ENCODE results near the gene EPB41L4A.
"Not testable (repeated sequence)": the region's sequence is repeated elsewhere in the genome, so short reads cannot be mapped to it uniquely, and the experiment has no call there.

EPB41L4A gene

GRCh38 chr5:112397690-112398089 is 21.4 kb downstream of the EPB41L4A start:
- no peaks in the 10 kb centered on the region for H3K36me3 ChIP-seq (ENCODE audit: control insufficient read depth, insufficient read depth, low read length)
- H3K4me1 ChIP-seq (ENCODE audit: control insufficient read depth, insufficient read depth, low read length): no peaks in the 10 kb centered on the region
- no peaks in the 10 kb centered on the region for H3K27me3 ChIP-seq (ENCODE audit: control insufficient read depth, insufficient read depth, low read length)
- no peak overlapping the region for H3K4me3 ChIP-seq (ENCODE audit: low read depth, low read length)
- no peak overlapping the region for H3K9ac ChIP-seq (ENCODE audit: low read depth, low read length)
- H3K27ac ChIP-seq (ENCODE audit: low read depth, low read length): no peak overlapping the region
- H3K9me3 ChIP-seq (ENCODE audit: control insufficient read depth, insufficient read depth, low read length): no peaks in the 10 kb centered on the region

GRCh38 chr5:112396430-112396829 is 22.6 kb downstream of the EPB41L4A start:
- Histone ChIP-seq H3K27ac (ENCODE audit: low read depth, low read length) (no peak overlapping the region), H3K4me3 (ENCODE audit: low read depth, low read length) (no peak overlapping the region), H3K36me3 (ENCODE audit: control insufficient read depth, insufficient read depth, low read length) (no peaks in the 10 kb centered on the region), H3K9me3 (ENCODE audit: control insufficient read depth, insufficient read depth, low read length) (no peaks in the 10 kb centered on the region), H3K9ac (ENCODE audit: low read depth, low read length) (no peak overlapping the region), H3K27me3 (ENCODE audit: control insufficient read depth, insufficient read depth, low read length) (no peaks in the 10 kb centered on the region), H3K4me1 (ENCODE audit: control insufficient read depth, insufficient read depth, low read length) (no peaks in the 10 kb centered on the region)

GRCh38 chr5:112395299-112395698 is 23.8 kb downstream of the EPB41L4A start:
- not testable (repeated sequence) for H3K4me1 ChIP-seq (ENCODE audit: control insufficient read depth, insufficient read depth, low read length); H3K9me3 ChIP-seq (ENCODE audit: control insufficient read depth, insufficient read depth, low read length); H3K27me3 ChIP-seq (ENCODE audit: control insufficient read depth, insufficient read depth, low read length); H3K27ac ChIP-seq (ENCODE audit: low read depth, low read length); H3K4me3 ChIP-seq (ENCODE audit: low read depth, low read length); H3K36me3 ChIP-seq (ENCODE audit: control insufficient read depth, insufficient read depth, low read length); H3K9ac ChIP-seq (ENCODE audit: low read depth, low read length)

GRCh38 chr5:112390327-112390726 is 28.8 kb downstream of the EPB41L4A start:
- Histone ChIP-seq H3K9ac (ENCODE audit: low read depth, low read length) (no peak overlapping the region), H3K4me1 (ENCODE audit: control insufficient read depth, insufficient read depth, low read length) (peaks cover 7% of the 10 kb centered on the region), H3K9me3 (ENCODE audit: control insufficient read depth, insufficient read depth, low read length) (no peaks in the 10 kb centered on the region), H3K4me3 (ENCODE audit: low read depth, low read length) (no peak overlapping the region), H3K36me3 (ENCODE audit: control insufficient read depth, insufficient read depth, low read length) (no peaks in the 10 kb centered on the region), H3K27me3 (ENCODE audit: control insufficient read depth, insufficient read depth, low read length) (no peaks in the 10 kb centered on the region), H3K27ac (ENCODE audit: low read depth, low read length) (no peak overlapping the region)

- Histone ChIP-seq H3K27ac (ENCODE audit: low read depth, low read length) (no peak overlapping the region), H3K9ac (ENCODE audit: low read depth, low read length) (no peak overlapping the region), H3K4me1 (ENCODE audit: control insufficient read depth, insufficient read depth, low read length) (peaks cover 7% of the 10 kb centered on the region), H3K4me3 (ENCODE audit: low read depth, low read length) (no peak overlapping the region), H3K36me3 (ENCODE audit: control insufficient read depth, insufficient read depth, low read length) (no peaks in the 10 kb centered on the region), H3K9me3 (ENCODE audit: control insufficient read depth, insufficient read depth, low read length) (no peaks in the 10 kb centered on the region), H3K27me3 (ENCODE audit: control insufficient read depth, insufficient read depth, low read length) (no peaks in the 10 kb centered on the region)
Observed at GRCh38 chr5:112388739-112389138, 30.3 kb downstream of the EPB41L4A start.

GRCh38 chr5:112388074-112388473 is 31.0 kb downstream of the EPB41L4A start:
- no peak overlapping the region for H3K9ac ChIP-seq (ENCODE audit: low read depth, low read length)
- no peaks in the 10 kb centered on the region for H3K9me3 ChIP-seq (ENCODE audit: control insufficient read depth, insufficient read depth, low read length)
- no peak overlapping the region for H3K4me3 ChIP-seq (ENCODE audit: low read depth, low read length)
- H3K36me3 ChIP-seq (ENCODE audit: control insufficient read depth, insufficient read depth, low read length): no peaks in the 10 kb centered on the region
- no peak overlapping the region for H3K27ac ChIP-seq (ENCODE audit: low read depth, low read length)
- peaks cover 7% of the 10 kb centered on the region for H3K4me1 ChIP-seq (ENCODE audit: control insufficient read depth, insufficient read depth, low read length)
- H3K27me3 ChIP-seq (ENCODE audit: control insufficient read depth, insufficient read depth, low read length): no peaks in the 10 kb centered on the region

- Histone ChIP-seq H3K27me3 (ENCODE audit: control insufficient read depth, insufficient read depth, low read length) (no peaks in the 10 kb centered on the region), H3K4me3 (ENCODE audit: low read depth, low read length) (no peak overlapping the region), H3K27ac (ENCODE audit: low read depth, low read length) (no peak overlapping the region), H3K9me3 (ENCODE audit: control insufficient read depth, insufficient read depth, low read length) (no peaks in the 10 kb centered on the region), H3K4me1 (ENCODE audit: control insufficient read depth, insufficient read depth, low read length) (peaks cover 7% of the 10 kb centered on the region), H3K36me3 (ENCODE audit: control insufficient read depth, insufficient read depth, low read length) (no peaks in the 10 kb centered on the region), H3K9ac (ENCODE audit: low read depth, low read length) (no peak overlapping the region)
Observed at GRCh38 chr5:112386766-112387165, 32.3 kb downstream of the EPB41L4A start.

- no peaks in the 10 kb centered on the region for H3K27me3 ChIP-seq (ENCODE audit: control insufficient read depth, insufficient read depth, low read length)
- no peak overlapping the region for H3K9ac ChIP-seq (ENCODE audit: low read depth, low read length)
- no peaks in the 10 kb centered on the region for H3K9me3 ChIP-seq (ENCODE audit: control insufficient read depth, insufficient read depth, low read length)
- H3K4me3 ChIP-seq (ENCODE audit: low read depth, low read length): no peak overlapping the region
- H3K4me1 ChIP-seq (ENCODE audit: control insufficient read depth, insufficient read depth, low read length): peaks cover 7% of the 10 kb centered on the region
- no peak overlapping the region for H3K27ac ChIP-seq (ENCODE audit: low read depth, low read length)
- no peaks in the 10 kb centered on the region for H3K36me3 ChIP-seq (ENCODE audit: control insufficient read depth, insufficient read depth, low read length)
Observed at GRCh38 chr5:112385969-112386368, 33.1 kb downstream of the EPB41L4A start.

GRCh38 chr5:112385566-112385965 is 33.5 kb downstream of the EPB41L4A start:
- H3K36me3 ChIP-seq (ENCODE audit: control insufficient read depth, insufficient read depth, low read length): no peaks in the 10 kb centered on the region
- no peak overlapping the region for H3K27ac ChIP-seq (ENCODE audit: low read depth, low read length)
- H3K27me3 ChIP-seq (ENCODE audit: control insufficient read depth, insufficient read depth, low read length): no peaks in the 10 kb centered on the region

GRCh38 chr5:112384523-112384922 is 34.6 kb downstream of the EPB41L4A start:
- H3K36me3 ChIP-seq (ENCODE audit: control insufficient read depth, insufficient read depth, low read length): no peaks in the 10 kb centered on the region
- H3K27ac ChIP-seq (ENCODE audit: low read depth, low read length): no peak overlapping the region
- H3K4me1 ChIP-seq (ENCODE audit: control insufficient read depth, insufficient read depth, low read length): peaks cover 7% of the 10 kb centered on the region
- no peak overlapping the region for H3K4me3 ChIP-seq (ENCODE audit: low read depth, low read length)
- H3K27me3 ChIP-seq (ENCODE audit: control insufficient read depth, insufficient read depth, low read length): no peaks in the 10 kb centered on the region
- H3K9me3 ChIP-seq (ENCODE audit: control insufficient read depth, insufficient read depth, low read length): no peaks in the 10 kb centered on the region
- H3K9ac ChIP-seq (ENCODE audit: low read depth, low read length): no peak overlapping the region

More at GRCh38 chr5:112385566-112385965, 33.5 kb downstream of the EPB41L4A start:
- Histone ChIP-seq H3K4me3 (ENCODE audit: low read depth, low read length) (no peak overlapping the region), H3K9ac (ENCODE audit: low read depth, low read length) (no peak overlapping the region), H3K9me3 (ENCODE audit: control insufficient read depth, insufficient read depth, low read length) (no peaks in the 10 kb centered on the region), H3K4me1 (ENCODE audit: control insufficient read depth, insufficient read depth, low read length) (peaks cover 7% of the 10 kb centered on the region)

- Histone ChIP-seq H3K9me3 (ENCODE audit: control insufficient read depth, insufficient read depth, low read length) (no peaks in the 10 kb centered on the region), H3K4me1 (ENCODE audit: control insufficient read depth, insufficient read depth, low read length) (0 out of 2 replicates have a peak, but pooled peaks cover under 1% of the 10 kb centered on the region), H3K4me3 (ENCODE audit: low read depth, low read length) (no peak overlapping the region), H3K27ac (ENCODE audit: low read depth, low read length) (no peak overlapping the region), H3K9ac (ENCODE audit: low read depth, low read length) (no peak overlapping the region), H3K27me3 (ENCODE audit: control insufficient read depth, insufficient read depth, low read length) (no peaks in the 10 kb centered on the region), H3K36me3 (ENCODE audit: control insufficient read depth, insufficient read depth, low read length) (no peaks in the 10 kb centered on the region)
Observed at GRCh38 chr5:112382886-112383285, 36.2 kb downstream of the EPB41L4A start.

- no peaks in the 10 kb centered on the region for H3K27me3 ChIP-seq (ENCODE audit: control insufficient read depth, insufficient read depth, low read length)
Observed at GRCh38 chr5:112381521-112381920, 37.6 kb downstream of the EPB41L4A start.

More at GRCh38 chr5:112381521-112381920, 37.6 kb downstream of the EPB41L4A start:
- H3K36me3 ChIP-seq (ENCODE audit: control insufficient read depth, insufficient read depth, low read length): no peaks in the 10 kb centered on the region
- no peaks in the 10 kb centered on the region for H3K4me1 ChIP-seq (ENCODE audit: control insufficient read depth, insufficient read depth, low read length)
- H3K27ac ChIP-seq (ENCODE audit: low read depth, low read length): no peak overlapping the region
- no peaks in the 10 kb centered on the region for H3K9me3 ChIP-seq (ENCODE audit: control insufficient read depth, insufficient read depth, low read length)
- H3K9ac ChIP-seq (ENCODE audit: low read depth, low read length): no peak overlapping the region
- H3K4me3 ChIP-seq (ENCODE audit: low read depth, low read length): no peak overlapping the region

Data from HUES48 (cell line).